SK-MEL-5 (cell line): ENCODE data around the gene CLPTM1. TPM values are rescaled to one million over a fixed set of nuclear protein-coding genes. Genes with fewer than 3 reads are reported as not detected.

ENCODE experiments used
- DNase-seq: peaks from one replicate; pipeline ENCODE4 v3.0.0-alpha.2; 2016; ENCODE audit warnings: low read depth, low spot score
- in situ Hi-C: cut with HindIII; loops from 2 replicates; pipeline ENCODE4 v1.10.0; 2016; ENCODE audit warnings: low sequenced_read_pairs, high pct_unique_total_duplicates, low pct_unique_long_range_greater_than_20kb
- total RNA-seq: library from RNA; depleted of rRNA; stranded (reverse); fragments of >200 nt; shearing (Covaris generic); gene quantifications from 2 replicates; pipeline ENCODE4 v1.2.3, GENCODE V29; 2014; rRNA removed

Gene CLPTM1
- total RNA-seq, 1 experiment from 2014 or later = 35.9 TPM

- in situ Hi-C loops = no loop called here
- DNase-seq = no peak
These were observed 66.8 kb downstream of the CLPTM1 start for GRCh38 chr19:45021971-45022370.

- no peak for DNase-seq
- in situ Hi-C loops = no loop called here
These were observed 67.9 kb downstream of the CLPTM1 start for GRCh38 chr19:45023048-45023447.

GRCh38 chr19:45025264-45025663 is 70.1 kb downstream of the CLPTM1 start:
- in situ Hi-C loops = no loop called here
- no peak for DNase-seq

- in situ Hi-C loops = no loop called here
- DNase-seq = no peak
These were observed 72.2 kb downstream of the CLPTM1 start for GRCh38 chr19:45027371-45027770.

GRCh38 chr19:45030825-45031224 is 75.6 kb downstream of the CLPTM1 start:
- in situ Hi-C loops = no loop called here
- DNase-seq = no peak

GRCh38 chr19:45032421-45032820 is 77.2 kb downstream of the CLPTM1 start:
- DNase-seq = no peak
- in situ Hi-C loops = no loop called here

GRCh38 chr19:45035755-45036154 is 80.6 kb downstream of the CLPTM1 start:
- in situ Hi-C loops = no loop called here
- no peak for DNase-seq

- in situ Hi-C loops = no loop called here
- DNase-seq = no peak
These were observed 82.4 kb downstream of the CLPTM1 start for GRCh38 chr19:45037393-45038169.

GRCh38 chr19:45038931-45039893 is 84.0 kb downstream of the CLPTM1 start, which contains the start of gene CLASRP:
Gene CLASRP (plus strand): TSS chr19:45039045. CDS start chr19:45040213, 1,168 bp downstream.
- in situ Hi-C loops = no loop called here
- peak; percentile 87 for DNase-seq

GRCh38 chr19:45040059-45040771 is 85.0 kb downstream of the CLPTM1 start:
- in situ Hi-C loops = no loop called here
- DNase-seq = no peak

- no peak for DNase-seq
- in situ Hi-C loops = no loop called here
These were observed 85.9 kb downstream of the CLPTM1 start for GRCh38 chr19:45041125-45041524.

Other genes starting within 250 kb of the CLPTM1 start
- 2.7 and 3.7 TPM in 2 replicates for gene BCL3, start 206.7 kb upstream of the CLPTM1 start, total RNA-seq
- gene CBLC, start 177.5 kb upstream of the CLPTM1 start, total RNA-seq = not detected in 2 replicates
- 1.1 and 2.1 TPM in 2 replicates for gene BCAM, start 146.3 kb upstream of the CLPTM1 start, total RNA-seq
- gene NECTIN2, start 109.1 kb upstream of the CLPTM1 start, total RNA-seq = 27.3 and 32.6 TPM in 2 replicates
- gene TOMM40, start 64.1 kb upstream of the CLPTM1 start, total RNA-seq = 96.6 and 106 TPM in 2 replicates
- 225 and 263 TPM in 2 replicates for gene APOE, start 49.6 kb upstream of the CLPTM1 start, total RNA-seq
- gene APOC1, start 40.8 kb upstream of the CLPTM1 start, total RNA-seq = 17.3 and 34.2 TPM in 2 replicates
- not detected in 2 replicates for gene APOC4, start 13.1 kb upstream of the CLPTM1 start, total RNA-seq
- gene APOC2, start 9.3 kb upstream of the CLPTM1 start, total RNA-seq = 1.8 and 3.4 TPM in 2 replicates
- 4.0 and 5.3 TPM in 2 replicates for gene RELB, start 46.1 kb downstream of the CLPTM1 start, total RNA-seq
- gene CLASRP, start 83.7 kb downstream of the CLPTM1 start, total RNA-seq = 13.7 and 28.8 TPM in 2 replicates
- 0.08 and 0.32 TPM in 2 replicates for gene ZNF296, start 121.1 kb downstream of the CLPTM1 start, total RNA-seq
- 24.7 and 26.7 TPM in 2 replicates for gene GEMIN7, start 123.9 kb downstream of the CLPTM1 start, total RNA-seq
- gene PPP1R37, start 137.8 kb downstream of the CLPTM1 start, total RNA-seq = 41.2 and 46.0 TPM in 2 replicates
- gene NKPD1, start 205.6 kb downstream of the CLPTM1 start, total RNA-seq = 0.03 TPM in 1 of 2 replicates, not detected in the other
- gene TRAPPC6A, start 222.9 kb downstream of the CLPTM1 start, total RNA-seq = 22.1 and 22.3 TPM in 2 replicates
- gene BLOC1S3, start 223.4 kb downstream of the CLPTM1 start, total RNA-seq = 3.7 and 5.3 TPM in 2 replicates